Measurements from ENCODE around the gene DCLK1. TPM values are rescaled to one million over a fixed set of nuclear protein-coding genes. Genes with fewer than 3 reads are reported as not detected.

Gene DCLK1
- total RNA-seq, 2 experiments from 2014 or later: not detected

DNA sequence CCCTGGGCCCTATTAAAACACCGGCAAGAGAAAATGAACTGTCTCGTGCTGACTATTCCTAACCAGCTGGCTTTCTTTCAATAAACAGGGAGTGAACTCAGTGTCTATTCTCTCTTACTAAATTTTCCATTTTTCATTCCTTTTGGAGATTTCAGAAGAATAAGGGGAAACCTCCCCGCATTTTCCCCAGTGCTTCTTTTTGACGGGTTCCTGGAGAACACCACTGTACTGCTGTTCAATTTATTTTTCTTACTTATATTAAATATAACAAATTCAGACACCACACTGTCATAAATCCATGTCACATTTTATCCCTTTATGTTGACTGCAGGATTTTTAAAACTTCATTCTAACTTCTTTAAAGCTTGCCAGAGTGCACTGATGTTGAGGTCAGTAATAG lies 75.8 kb downstream of the DCLK1 start:
- H3K4me1 Mint-ChIP-seq (ENCODE audit: low read depth): no peaks in the 10 kb centered on the region
- no peaks in the 10 kb centered on the region for H3K27me3 Mint-ChIP-seq (ENCODE audit: low read depth)
- no peak overlapping the region for H3K27ac Mint-ChIP-seq
- H3K9me3 Mint-ChIP-seq: no peaks in the 10 kb centered on the region
- CTCF ChIA-PET: no interaction called here
- no peaks in the 10 kb centered on the region for H3K36me3 Mint-ChIP-seq (ENCODE audit: low read depth)
- DNase-seq: no peak
- intact Hi-C loops (cut with micrococcal nuclease): no loop called here
- H3K4me3 Mint-ChIP-seq: no peak overlapping the region

DNA sequence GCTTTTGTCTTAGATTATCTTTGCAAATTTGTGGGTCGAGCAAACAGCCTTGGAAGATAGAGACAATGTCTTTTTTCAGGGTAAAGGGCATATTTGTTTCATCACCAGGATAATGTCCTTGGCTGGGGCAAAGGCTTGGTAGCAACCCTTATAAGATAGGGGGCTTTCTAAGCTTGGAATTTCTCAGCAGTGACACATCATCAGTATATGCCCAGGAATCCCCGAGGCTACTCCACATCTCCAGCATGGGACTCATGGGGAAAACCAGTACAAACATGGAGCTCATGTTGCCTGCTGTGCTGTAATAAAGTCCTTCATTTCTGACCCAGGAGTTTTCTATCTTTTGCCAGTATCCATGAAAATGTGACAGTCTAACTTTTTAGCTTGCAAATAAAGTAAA lies 77.1 kb downstream of the DCLK1 start:
- intact Hi-C loops (cut with micrococcal nuclease): no loop called here
- Mint-ChIP-seq H3K4me3 (no peak overlapping the region), H3K27ac (no peak overlapping the region), H3K36me3 (ENCODE audit: low read depth) (no peaks in the 10 kb centered on the region), H3K9me3 (no peaks in the 10 kb centered on the region), H3K27me3 (ENCODE audit: low read depth) (no peaks in the 10 kb centered on the region), H3K4me1 (ENCODE audit: low read depth) (no peaks in the 10 kb centered on the region)
- DNase-seq: no peak
- CTCF ChIA-PET: no interaction called here

DNA sequence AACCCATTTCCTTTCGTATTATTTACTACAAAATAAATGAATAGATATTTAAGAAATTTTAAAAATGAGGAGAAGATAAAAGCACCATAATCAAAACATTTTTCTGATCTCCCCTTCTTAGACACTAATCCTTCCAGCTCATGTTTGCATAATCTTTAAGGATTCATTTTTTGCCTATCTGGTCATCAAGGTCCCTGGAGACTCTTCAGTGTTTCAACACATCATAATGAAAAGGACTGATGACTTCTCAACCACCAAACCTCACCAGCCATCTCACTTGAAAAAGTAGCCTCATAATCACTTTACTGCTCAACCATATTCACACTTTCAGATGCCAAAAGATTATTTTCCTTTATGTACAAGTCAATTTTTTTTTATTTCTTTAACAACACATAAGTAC lies 80.1 kb downstream of the DCLK1 start:
- no peaks in the 10 kb centered on the region for H3K36me3 Mint-ChIP-seq (ENCODE audit: low read depth)
- H3K27me3 Mint-ChIP-seq (ENCODE audit: low read depth): no peaks in the 10 kb centered on the region
- DNase-seq: no peak
- intact Hi-C loops (cut with micrococcal nuclease): no loop called here
- no peaks in the 10 kb centered on the region for H3K9me3 Mint-ChIP-seq
- CTCF ChIA-PET: interaction anchor here (0.7 kb wide), 1 partner anchor 97 kb away, joined by 3 read pairs; no protein-coding TSS in a partner anchor
- no peak overlapping the region for H3K4me3 Mint-ChIP-seq
- H3K27ac Mint-ChIP-seq: no peak overlapping the region
- H3K4me1 Mint-ChIP-seq (ENCODE audit: low read depth): no peaks in the 10 kb centered on the region

GRCh38 chr13:36046672-36047071 lies 84.5 kb downstream of the DCLK1 start:
- H3K4me1 Mint-ChIP-seq (ENCODE audit: low read depth): no peaks in the 10 kb centered on the region
- H3K27ac Mint-ChIP-seq: no peak overlapping the region
- no peaks in the 10 kb centered on the region for H3K9me3 Mint-ChIP-seq
- H3K27me3 Mint-ChIP-seq (ENCODE audit: low read depth): no peaks in the 10 kb centered on the region
- CTCF ChIA-PET: no interaction called here
- H3K36me3 Mint-ChIP-seq (ENCODE audit: low read depth): no peaks in the 10 kb centered on the region
- no peak for DNase-seq
- intact Hi-C loops (cut with micrococcal nuclease): no loop called here
- H3K4me3 Mint-ChIP-seq: no peak overlapping the region

- H3K36me3 Mint-ChIP-seq (ENCODE audit: low read depth): no peaks in the 10 kb centered on the region
- peaks cover 2% of the 10 kb centered on the region for H3K9me3 Mint-ChIP-seq
- no peaks in the 10 kb centered on the region for H3K27me3 Mint-ChIP-seq (ENCODE audit: low read depth)
- H3K4me3 Mint-ChIP-seq: no peak overlapping the region
- no peaks in the 10 kb centered on the region for H3K4me1 Mint-ChIP-seq (ENCODE audit: low read depth)
- H3K27ac Mint-ChIP-seq: no peak overlapping the region
- CTCF ChIA-PET: no interaction called here
- intact Hi-C loops (cut with micrococcal nuclease): no loop called here
- no peak for DNase-seq
Measured at GRCh38 chr13:36038785-36039555, 92.2 kb downstream of the DCLK1 start.

- Mint-ChIP-seq H3K9me3 (peaks cover 2% of the 10 kb centered on the region), H3K27ac (no peak overlapping the region), H3K4me3 (no peak overlapping the region), H3K4me1 (ENCODE audit: low read depth) (no peaks in the 10 kb centered on the region), H3K27me3 (ENCODE audit: low read depth) (no peaks in the 10 kb centered on the region), H3K36me3 (ENCODE audit: low read depth) (no peaks in the 10 kb centered on the region)
- CTCF ChIA-PET: no interaction called here
- DNase-seq: no peak
- intact Hi-C loops (cut with micrococcal nuclease): no loop called here
Measured at GRCh38 chr13:36033035-36033434, 98.1 kb downstream of the DCLK1 start.

- CTCF ChIA-PET: no interaction called here
- H3K4me3 Mint-ChIP-seq: no peak overlapping the region
- H3K9me3 Mint-ChIP-seq: no peaks in the 10 kb centered on the region
- intact Hi-C loops (cut with micrococcal nuclease): no loop called here
- no peak overlapping the region for H3K27ac Mint-ChIP-seq
- no peak for DNase-seq
- no peaks in the 10 kb centered on the region for H3K27me3 Mint-ChIP-seq (ENCODE audit: low read depth)
- no peaks in the 10 kb centered on the region for H3K36me3 Mint-ChIP-seq (ENCODE audit: low read depth)
- H3K4me1 Mint-ChIP-seq (ENCODE audit: low read depth): no peaks in the 10 kb centered on the region
Measured at GRCh38 chr13:36031490-36031889, 99.7 kb downstream of the DCLK1 start.

- no peaks in the 10 kb centered on the region for H3K36me3 Mint-ChIP-seq (ENCODE audit: low read depth)
- CTCF ChIA-PET: no interaction called here
- no peak for DNase-seq
- intact Hi-C loops (cut with micrococcal nuclease): no loop called here
- no peak overlapping the region for H3K4me3 Mint-ChIP-seq
- H3K27ac Mint-ChIP-seq: no peak overlapping the region
- no peaks in the 10 kb centered on the region for H3K4me1 Mint-ChIP-seq (ENCODE audit: low read depth)
- H3K27me3 Mint-ChIP-seq (ENCODE audit: low read depth): no peaks in the 10 kb centered on the region
- H3K9me3 Mint-ChIP-seq: no peaks in the 10 kb centered on the region
Measured at GRCh38 chr13:36030670-36031331, 100.4 kb downstream of the DCLK1 start.

DNA sequence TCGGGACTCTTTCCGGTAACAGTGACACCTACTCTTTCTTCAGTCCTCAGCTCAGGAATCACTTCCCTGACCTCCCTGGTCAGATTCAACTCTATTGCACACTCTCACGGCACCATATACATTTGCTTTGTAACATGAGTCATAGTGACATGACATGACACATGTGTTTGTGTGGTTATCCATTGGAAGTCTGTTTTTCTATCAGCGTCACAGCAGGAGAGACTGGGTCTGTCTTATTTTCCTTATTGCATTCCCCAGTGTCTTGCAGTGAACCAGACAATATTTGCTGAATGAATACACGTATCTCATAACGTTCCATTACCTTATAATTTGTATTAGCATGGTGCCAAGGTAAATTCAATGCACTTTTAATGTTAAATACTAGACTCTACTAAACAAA lies 102.0 kb downstream of the DCLK1 start:
- Mint-ChIP-seq H3K27ac (no peak overlapping the region), H3K4me1 (ENCODE audit: low read depth) (no peaks in the 10 kb centered on the region), H3K9me3 (no peaks in the 10 kb centered on the region), H3K36me3 (ENCODE audit: low read depth) (no peaks in the 10 kb centered on the region), H3K4me3 (no peak overlapping the region), H3K27me3 (ENCODE audit: low read depth) (no peaks in the 10 kb centered on the region)
- CTCF ChIA-PET: no interaction called here
- intact Hi-C loops (cut with micrococcal nuclease): no loop called here
- DNase-seq: no peak

DNA sequence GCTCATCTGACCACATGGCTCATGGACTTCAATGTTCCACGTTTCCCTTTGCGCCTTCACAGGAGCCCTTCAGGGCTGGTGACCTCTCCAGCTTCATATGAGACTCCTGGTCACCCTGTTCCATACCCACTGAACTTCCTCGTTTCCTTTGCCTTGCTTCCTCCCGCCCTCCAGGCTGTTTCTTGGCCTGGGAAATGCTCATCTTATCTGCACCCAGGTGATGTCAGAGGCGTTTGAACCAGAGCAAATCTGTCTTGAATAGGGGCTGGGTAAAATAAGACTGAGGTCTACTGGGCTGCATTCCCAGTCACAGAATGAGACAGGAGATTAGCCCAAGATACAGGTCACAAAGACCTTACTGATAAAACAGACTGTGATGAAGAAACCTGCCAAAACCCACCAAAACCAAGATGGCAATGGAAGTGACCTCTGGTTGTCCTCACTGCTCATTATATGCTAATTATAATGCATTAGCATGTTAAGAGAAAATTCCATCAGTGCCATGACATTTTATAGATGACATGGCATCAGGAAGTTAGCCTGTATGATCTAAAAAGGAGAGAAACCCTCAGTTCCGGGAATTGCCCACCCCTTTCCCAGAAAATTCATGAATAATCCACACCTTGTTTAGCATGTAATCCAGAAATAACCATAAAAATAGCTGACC lies 102.7 kb downstream of the DCLK1 start:
- Mint-ChIP-seq H3K27ac (no peak overlapping the region), H3K36me3 (ENCODE audit: low read depth) (no peaks in the 10 kb centered on the region)
- no peak for DNase-seq

DNA sequence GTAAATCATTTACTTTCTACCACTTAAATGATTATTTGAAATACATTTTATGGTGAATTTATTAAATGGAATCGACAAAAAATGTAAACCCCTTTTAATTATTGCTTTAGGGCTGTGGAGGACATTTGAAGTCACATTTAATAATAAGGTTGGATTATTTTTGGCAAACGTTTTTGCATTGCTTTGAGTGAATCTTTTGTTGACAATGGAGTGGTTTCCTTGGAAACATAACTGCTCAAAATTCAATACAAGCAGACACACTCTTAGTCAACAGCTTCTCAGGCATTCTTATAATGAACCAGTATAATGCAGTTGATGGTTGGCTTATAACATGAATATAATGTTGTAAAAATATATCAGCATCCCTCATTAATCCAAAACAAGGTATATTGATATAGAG lies 104.7 kb downstream of the DCLK1 start:
- CTCF ChIA-PET: no interaction called here
- Mint-ChIP-seq H3K27me3 (ENCODE audit: low read depth) (no peaks in the 10 kb centered on the region), H3K36me3 (ENCODE audit: low read depth) (no peaks in the 10 kb centered on the region), H3K4me3 (no peak overlapping the region), H3K9me3 (peaks cover 3% of the 10 kb centered on the region), H3K4me1 (ENCODE audit: low read depth) (no peaks in the 10 kb centered on the region), H3K27ac (no peak overlapping the region)
- intact Hi-C loops (cut with micrococcal nuclease): no loop called here
- no peak for DNase-seq

More for the DNA sequence above, 102.7 kb downstream of the DCLK1 start:
- CTCF ChIA-PET: no interaction called here
- no peak overlapping the region for H3K4me3 Mint-ChIP-seq
- intact Hi-C loops (cut with micrococcal nuclease): no loop called here
- H3K9me3 Mint-ChIP-seq: no peaks in the 10 kb centered on the region
- no peaks in the 10 kb centered on the region for H3K4me1 Mint-ChIP-seq (ENCODE audit: low read depth)
- H3K27me3 Mint-ChIP-seq (ENCODE audit: low read depth): no peaks in the 10 kb centered on the region

DNA sequence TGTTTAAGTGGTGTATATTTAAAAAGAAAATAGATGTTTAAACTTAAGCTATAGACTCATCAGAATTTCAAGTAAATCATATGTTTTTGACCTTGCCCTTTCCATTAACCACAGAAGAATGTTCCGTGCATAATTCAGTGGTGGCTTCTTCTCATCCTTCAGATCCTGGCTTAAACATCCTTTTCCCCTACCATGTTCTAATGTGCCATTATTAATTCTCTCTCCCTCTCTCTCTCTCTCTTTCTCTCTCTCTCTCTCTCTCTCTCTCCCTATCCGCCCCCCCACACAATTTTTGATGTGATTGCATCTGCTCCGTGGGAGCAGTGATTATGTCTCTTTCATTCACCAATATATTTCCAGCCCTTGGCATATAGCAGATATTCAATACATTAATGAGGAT lies 116.4 kb downstream of the DCLK1 start:
- Mint-ChIP-seq H3K4me3 (no peak overlapping the region), H3K9me3 (peaks cover 6% of the 10 kb centered on the region), H3K4me1 (ENCODE audit: low read depth) (no peaks in the 10 kb centered on the region), H3K27me3 (ENCODE audit: low read depth) (peaks cover 10% of the 10 kb centered on the region), H3K27ac (no peak overlapping the region), H3K36me3 (ENCODE audit: low read depth) (no peaks in the 10 kb centered on the region)
- intact Hi-C loops (cut with micrococcal nuclease): no loop called here
- no peak for DNase-seq
- CTCF ChIA-PET: no interaction called here
